ENCODE measurements around the gene ZNF827. TPM values are rescaled to one million over a fixed set of nuclear protein-coding genes. Genes with fewer than 3 reads are reported as not detected.

Gene ZNF827
- total RNA-seq, 1 experiment from 2014 or later: 19.1 TPM

DNA sequence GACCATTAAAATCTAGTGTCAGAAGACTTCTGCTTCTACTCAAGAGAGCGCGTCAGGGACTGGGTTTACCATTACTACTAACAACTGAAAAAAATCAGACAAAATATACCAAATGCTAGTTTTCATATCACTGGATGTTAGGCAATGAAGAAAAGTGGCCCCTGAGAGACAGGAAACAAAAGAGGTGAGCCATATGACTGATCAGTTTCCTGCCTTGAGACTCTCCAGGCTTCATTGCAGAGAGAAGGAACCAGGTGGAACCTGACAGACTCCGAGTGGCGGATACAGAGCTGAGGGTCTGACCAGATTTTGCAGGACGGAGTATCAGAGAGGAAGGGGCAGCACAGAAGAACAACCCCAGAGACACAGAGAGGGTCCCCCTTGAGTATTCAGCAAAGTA lies 172.3 kb downstream of the ZNF827 start:
- Histone ChIP-seq H3K79me2 (ENCODE audit: insufficient read depth, low read length) (no peaks in the 10 kb centered on the region), H3K36me3 (ENCODE audit: control insufficient read depth in 1 of 2, insufficient read depth in 2 of 2, low read length in 2 of 2) (peaks cover 5 to 10% of the 10 kb centered on the region in 2 experiments; a peak in 2 of 4 replicates), H3K27ac (ENCODE audit: low read depth, low read length) (no peak overlapping the region), H4K20me1 (ENCODE audit: insufficient read depth) (no peaks in the 10 kb centered on the region), H3K9me3 (ENCODE audit: control insufficient read depth in 1 of 2, insufficient read depth in 1 of 2, low read depth in 1 of 2, low read length in 2 of 2) (no peaks in the 10 kb centered on the region), H3K27me3 (ENCODE audit: insufficient read depth, low read length) (no peaks in the 10 kb centered on the region), H3K4me1 (ENCODE audit: control insufficient read depth in 1 of 2, insufficient read depth in 2 of 2, low read length in 2 of 2) (no peaks in the 10 kb centered on the region), H3K9ac (ENCODE audit: low read length) (no peak overlapping the region), H2AFZ (ENCODE audit: low read depth, low read length, poor library complexity, severe bottlenecking) (no peak overlapping the region), H3K4me3 (replicated peaks in 1 of 2; ENCODE audit: low read depth in 1 of 2, low read length in 2 of 2) (no peak overlapping the region), H3K9me2 (ENCODE audit: insufficient read depth) (no peaks in the 10 kb centered on the region), H3K4me2 (ENCODE audit: low read length) (no peak overlapping the region)
- ChIA-PET CTCF (no interaction called here), POLR2A (no interaction called here), RAD21 (ENCODE audit: low non-redundant PET in 1 of 2, low total read pairs in 2 of 2, uncharacterized antibody in 2 of 2, unreplicated experiment in 2 of 2) (no interaction called here)
- intact Hi-C loops (cut with micrococcal nuclease): no loop called here
- no peak for ATAC-seq
- no TSS peak for BruUV-seq (replicated peaks)
- TF ChIP-seq, protein P1, sequence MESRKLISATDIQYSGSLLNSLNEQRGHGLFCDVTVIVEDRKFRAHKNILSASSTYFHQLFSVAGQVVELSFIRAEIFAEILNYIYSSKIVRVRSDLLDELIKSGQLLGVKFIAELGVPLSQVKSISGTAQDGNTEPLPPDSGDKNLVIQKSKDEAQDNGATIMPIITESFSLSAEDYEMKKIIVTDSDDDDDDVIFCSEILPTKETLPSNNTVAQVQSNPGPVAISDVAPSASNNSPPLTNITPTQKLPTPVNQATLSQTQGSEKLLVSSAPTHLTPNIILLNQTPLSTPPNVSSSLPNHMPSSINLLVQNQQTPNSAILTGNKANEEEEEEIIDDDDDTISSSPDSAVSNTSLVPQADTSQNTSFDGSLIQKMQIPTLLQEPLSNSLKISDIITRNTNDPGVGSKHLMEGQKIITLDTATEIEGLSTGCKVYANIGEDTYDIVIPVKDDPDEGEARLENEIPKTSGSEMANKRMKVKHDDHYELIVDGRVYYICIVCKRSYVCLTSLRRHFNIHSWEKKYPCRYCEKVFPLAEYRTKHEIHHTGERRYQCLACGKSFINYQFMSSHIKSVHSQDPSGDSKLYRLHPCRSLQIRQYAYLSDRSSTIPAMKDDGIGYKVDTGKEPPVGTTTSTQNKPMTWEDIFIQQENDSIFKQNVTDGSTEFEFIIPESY (IDR thresholded peaks at IDR 0.05; ENCODE audit: extremely low read depth, insufficient replicate concordance, low read length): no peak
- TF ChIP-seq RAD21 (IDR thresholded peaks at IDR 0.05; ENCODE audit: low read depth) (no peak), ELF1 (IDR thresholded peaks at IDR 0.05; ENCODE audit: borderline replicate concordance, low read depth) (no peak), YY1 (IDR thresholded peaks at IDR 0.05; ENCODE audit: extremely low read depth, insufficient replicate concordance, low read depth, low read length) (no peak), ZNF274 (IDR thresholded peaks at IDR 0.05; ENCODE audit: low read depth, low read length) (no peak), CEBPB (IDR thresholded peaks at IDR 0.05; ENCODE audit: low read depth) (no peak), EZH2phosphoT487 (IDR thresholded peaks at IDR 0.05; ENCODE audit: borderline replicate concordance) (no peak), EGR1 (IDR thresholded peaks at IDR 0.05; ENCODE audit: low read depth) (no peak), SP1 (IDR thresholded peaks at IDR 0.05; ENCODE audit: low read depth) (no peak), ZFX (IDR thresholded peaks at IDR 0.05) (no peak), POLR2A (IDR thresholded peaks at IDR 0.05; ENCODE audit: borderline replicate concordance, extremely low read depth, insufficient read depth, insufficient read length) (no peak), FOSL1 (IDR thresholded peaks at IDR 0.05; ENCODE audit: low read depth) (no peak), SRF (IDR thresholded peaks at IDR 0.05; ENCODE audit: low read depth) (no peak), SIN3A (IDR thresholded peaks at IDR 0.05; ENCODE audit: low read depth) (no peak)
- TF ChIP-seq, protein P2, sequence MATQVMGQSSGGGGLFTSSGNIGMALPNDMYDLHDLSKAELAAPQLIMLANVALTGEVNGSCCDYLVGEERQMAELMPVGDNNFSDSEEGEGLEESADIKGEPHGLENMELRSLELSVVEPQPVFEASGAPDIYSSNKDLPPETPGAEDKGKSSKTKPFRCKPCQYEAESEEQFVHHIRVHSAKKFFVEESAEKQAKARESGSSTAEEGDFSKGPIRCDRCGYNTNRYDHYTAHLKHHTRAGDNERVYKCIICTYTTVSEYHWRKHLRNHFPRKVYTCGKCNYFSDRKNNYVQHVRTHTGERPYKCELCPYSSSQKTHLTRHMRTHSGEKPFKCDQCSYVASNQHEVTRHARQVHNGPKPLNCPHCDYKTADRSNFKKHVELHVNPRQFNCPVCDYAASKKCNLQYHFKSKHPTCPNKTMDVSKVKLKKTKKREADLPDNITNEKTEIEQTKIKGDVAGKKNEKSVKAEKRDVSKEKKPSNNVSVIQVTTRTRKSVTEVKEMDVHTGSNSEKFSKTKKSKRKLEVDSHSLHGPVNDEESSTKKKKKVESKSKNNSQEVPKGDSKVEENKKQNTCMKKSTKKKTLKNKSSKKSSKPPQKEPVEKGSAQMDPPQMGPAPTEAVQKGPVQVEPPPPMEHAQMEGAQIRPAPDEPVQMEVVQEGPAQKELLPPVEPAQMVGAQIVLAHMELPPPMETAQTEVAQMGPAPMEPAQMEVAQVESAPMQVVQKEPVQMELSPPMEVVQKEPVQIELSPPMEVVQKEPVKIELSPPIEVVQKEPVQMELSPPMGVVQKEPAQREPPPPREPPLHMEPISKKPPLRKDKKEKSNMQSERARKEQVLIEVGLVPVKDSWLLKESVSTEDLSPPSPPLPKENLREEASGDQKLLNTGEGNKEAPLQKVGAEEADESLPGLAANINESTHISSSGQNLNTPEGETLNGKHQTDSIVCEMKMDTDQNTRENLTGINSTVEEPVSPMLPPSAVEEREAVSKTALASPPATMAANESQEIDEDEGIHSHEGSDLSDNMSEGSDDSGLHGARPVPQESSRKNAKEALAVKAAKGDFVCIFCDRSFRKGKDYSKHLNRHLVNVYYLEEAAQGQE (IDR thresholded peaks at IDR 0.05; ENCODE audit: low read depth): no peak
- TF ChIP-seq, protein P3, sequence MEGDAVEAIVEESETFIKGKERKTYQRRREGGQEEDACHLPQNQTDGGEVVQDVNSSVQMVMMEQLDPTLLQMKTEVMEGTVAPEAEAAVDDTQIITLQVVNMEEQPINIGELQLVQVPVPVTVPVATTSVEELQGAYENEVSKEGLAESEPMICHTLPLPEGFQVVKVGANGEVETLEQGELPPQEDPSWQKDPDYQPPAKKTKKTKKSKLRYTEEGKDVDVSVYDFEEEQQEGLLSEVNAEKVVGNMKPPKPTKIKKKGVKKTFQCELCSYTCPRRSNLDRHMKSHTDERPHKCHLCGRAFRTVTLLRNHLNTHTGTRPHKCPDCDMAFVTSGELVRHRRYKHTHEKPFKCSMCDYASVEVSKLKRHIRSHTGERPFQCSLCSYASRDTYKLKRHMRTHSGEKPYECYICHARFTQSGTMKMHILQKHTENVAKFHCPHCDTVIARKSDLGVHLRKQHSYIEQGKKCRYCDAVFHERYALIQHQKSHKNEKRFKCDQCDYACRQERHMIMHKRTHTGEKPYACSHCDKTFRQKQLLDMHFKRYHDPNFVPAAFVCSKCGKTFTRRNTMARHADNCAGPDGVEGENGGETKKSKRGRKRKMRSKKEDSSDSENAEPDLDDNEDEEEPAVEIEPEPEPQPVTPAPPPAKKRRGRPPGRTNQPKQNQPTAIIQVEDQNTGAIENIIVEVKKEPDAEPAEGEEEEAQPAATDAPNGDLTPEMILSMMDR (IDR thresholded peaks at IDR 0.05 in 2 of 3, conservative IDR thresholded peaks at IDR 0.05 in 1 of 3; ENCODE audit: borderline replicate concordance in 1 of 3, insufficient read depth in 1 of 3, low read depth in 2 of 3, low read length in 2 of 3): no peak
- TF ChIP-seq, protein P4, sequence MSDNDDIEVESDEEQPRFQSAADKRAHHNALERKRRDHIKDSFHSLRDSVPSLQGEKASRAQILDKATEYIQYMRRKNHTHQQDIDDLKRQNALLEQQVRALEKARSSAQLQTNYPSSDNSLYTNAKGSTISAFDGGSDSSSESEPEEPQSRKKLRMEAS (IDR thresholded peaks at IDR 0.05): no peak
- no peak for DNase-seq (ENCODE audit: low read depth, low spot score)

Measured in HCT116 (cell line).